HepG2 (cell line): ENCODE data around the gene KIF1B.

Experiments
- CTCF ChIP-seq: sonication (generic); formaldehyde crosslinking; IDR thresholded peaks from 2 replicates; pipeline ENCODE4 v1.5.0; 2020; ENCODE audit warnings: mild to moderate bottlenecking, missing genetic modification reagents, moderate library complexity
- MAX ChIP-seq: IDR thresholded peaks from 2 replicates; pipeline ENCODE4 v1.6.1; 2012; ENCODE audit warnings: inconsistent platforms
- RELA ChIP-seq: sonication (generic); formaldehyde crosslinking; IDR thresholded peaks from 2 replicates; pipeline ENCODE4 v1.4.0; 2020; ENCODE audit warnings: missing genetic modification reagents

- no peak for TF ChIP-seq CTCF (CRISPR knock-in tag)
- no peak for TF ChIP-seq MAX
- no peak for TF ChIP-seq RELA
Observed at GRCh38 chr1:10265900-10266299, 55.5 kb downstream of the KIF1B start.
